OCI-LY1 (cell line): ENCODE data around the gene FBN2.

Experiments
- CTCF ChIP-seq: fragments of 200-600 bp; sonication (generic), shearing (Covaris generic); IDR thresholded peaks from 2 replicates; pipeline ENCODE4 v1.5.1; 2017; ENCODE audit warnings: mild to moderate bottlenecking, antibody characterized with exemption, low read length, moderate library complexity, mixed read lengths
- EZH2 ChIP-seq: fragments of 200-600 bp; sonication (generic), shearing (Covaris generic); IDR thresholded peaks from 2 replicates; pipeline ENCODE4 v1.8.0; 2017; ENCODE audit warnings: borderline replicate concordance, mixed run types, mild to moderate bottlenecking, antibody characterized with exemption, low read length, moderate library complexity, mixed read lengths

- TF ChIP-seq CTCF (no peak), EZH2 (no peak)
Observed at GRCh38 chr5:128225245-128226030, 312.6 kb downstream of the FBN2 start.
